Regular cardiac myocyte (primary cell): ENCODE results near the gene PAIP2. TPM values are rescaled to one million over a fixed set of nuclear protein-coding genes. Genes with fewer than 3 reads are reported as not detected.

ENCODE experiments used
- total RNA-seq: library from RNA; depleted of rRNA; stranded (reverse); fragments of >200 nt; gene quantifications from 2 replicates; pipeline ENCODE4 v1.2.3, GENCODE V29; 2014

PAIP2 gene
- 81.5 and 118 TPM in 2 replicates for total RNA-seq

GRCh38 chr5:139341689-139342422 is at the start of gene PAIP2:
Gene PAIP2 (plus strand): TSS chr5:139341854. CDS start chr5:139363785, 21,931 bp downstream.

GRCh38 chr5:139293507-139294373 is 47.9 kb upstream of the PAIP2 start, which contains the start of gene MATR3:
Gene MATR3 (plus strand): TSS chr5:139293740. CDS start chr5:139307416, 13,676 bp downstream.

GRCh38 chr5:139383275-139383992 is 41.8 kb downstream of the PAIP2 start, which contains the start of gene SLC23A1:
Gene SLC23A1 (minus strand): TSS chr5:139383297. CDS start chr5:139383253, 44 bp downstream.

GRCh38 chr5:139389701-139390638 is 48.3 kb downstream of the PAIP2 start, which contains the start of gene MZB1:
Gene MZB1 (minus strand): TSS chr5:139389913. CDS start chr5:139389856, 57 bp downstream.

GRCh38 chr5:139394654-139395566 is 53.3 kb downstream of the PAIP2 start, which contains the start of gene PROB1:
Gene PROB1 (minus strand): TSS chr5:139395104. CDS start chr5:139395081, 23 bp downstream.

GRCh38 chr5:139403787-139404483 is 62.3 kb downstream of the PAIP2 start, which contains the start of gene SPATA24:
Gene SPATA24 (minus strand): TSS chr5:139404089. CDS start chr5:139404060, 29 bp downstream.

Other genes starting within 250 kb of the PAIP2 start
- gene SIL1, start 143.5 kb upstream of the PAIP2 start, total RNA-seq: 70.2 and 106 TPM in 2 replicates
- 226 and 241 TPM in 2 replicates for gene MATR3, start 48.1 kb upstream of the PAIP2 start, total RNA-seq
- not detected in 2 replicates for gene SLC23A1, start 41.4 kb downstream of the PAIP2 start, total RNA-seq
- gene MZB1, start 48.1 kb downstream of the PAIP2 start, total RNA-seq: not detected in 2 replicates
- gene PROB1, start 53.2 kb downstream of the PAIP2 start, total RNA-seq: 1.1 and 1.2 TPM in 2 replicates
- 4.5 and 5.2 TPM in 2 replicates for gene SPATA24, start 62.2 kb downstream of the PAIP2 start, total RNA-seq
- gene DNAJC18, start 97.7 kb downstream of the PAIP2 start, total RNA-seq: 5.4 and 7.3 TPM in 2 replicates
- 3.4 and 9.2 TPM in 2 replicates for gene ECSCR, start 120.9 kb downstream of the PAIP2 start, total RNA-seq
- under 0.01 TPM in 1 of 2 replicates, not detected in the other for gene SMIM33, start 129.2 kb downstream of the PAIP2 start, total RNA-seq
- 16.9 and 27.8 TPM in 2 replicates for gene STING1, start 140.9 kb downstream of the PAIP2 start, total RNA-seq
- gene UBE2D2, start 219.5 kb downstream of the PAIP2 start, total RNA-seq: 53.9 and 54.7 TPM in 2 replicates